Hematopoietic multipotent progenitor cell treated with erythropoietin and hydrocortisone succinate and interleukin-3 and kit ligand, for 15 days (in vitro differentiated cells): Measurements from ENCODE around the gene ARL14EPL.
"Not testable (repeated sequence)": the region's sequence is repeated elsewhere in the genome, so short reads cannot be mapped to it uniquely, and the experiment has no call there.

Source experiments
- DNase-seq: peaks from one replicate; pipeline ENCODE4 v3.0.0-alpha.2; 2015; ENCODE audit warnings: low spot score

ARL14EPL gene

DNA sequence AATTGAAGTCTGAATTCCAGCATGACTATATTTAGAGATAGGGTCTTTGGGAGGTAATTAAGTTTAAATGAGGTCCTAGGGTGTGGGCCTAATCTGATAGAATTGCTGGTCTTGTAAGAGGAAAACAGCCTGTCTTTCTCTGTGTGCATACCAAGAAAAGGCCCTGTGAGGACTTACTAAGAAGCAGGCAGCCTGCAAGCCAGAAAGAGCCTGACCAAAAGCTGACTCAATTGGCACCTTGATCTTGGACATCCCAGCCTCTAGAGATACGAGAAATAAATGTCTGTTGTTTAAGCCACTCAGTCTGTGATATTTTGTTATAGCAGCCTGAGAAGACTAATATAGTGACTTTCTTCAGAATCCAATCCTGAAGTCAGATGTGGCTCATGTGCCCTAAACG, 14.6 kb downstream of the ARL14EPL start:
- no peak for DNase-seq

DNA sequence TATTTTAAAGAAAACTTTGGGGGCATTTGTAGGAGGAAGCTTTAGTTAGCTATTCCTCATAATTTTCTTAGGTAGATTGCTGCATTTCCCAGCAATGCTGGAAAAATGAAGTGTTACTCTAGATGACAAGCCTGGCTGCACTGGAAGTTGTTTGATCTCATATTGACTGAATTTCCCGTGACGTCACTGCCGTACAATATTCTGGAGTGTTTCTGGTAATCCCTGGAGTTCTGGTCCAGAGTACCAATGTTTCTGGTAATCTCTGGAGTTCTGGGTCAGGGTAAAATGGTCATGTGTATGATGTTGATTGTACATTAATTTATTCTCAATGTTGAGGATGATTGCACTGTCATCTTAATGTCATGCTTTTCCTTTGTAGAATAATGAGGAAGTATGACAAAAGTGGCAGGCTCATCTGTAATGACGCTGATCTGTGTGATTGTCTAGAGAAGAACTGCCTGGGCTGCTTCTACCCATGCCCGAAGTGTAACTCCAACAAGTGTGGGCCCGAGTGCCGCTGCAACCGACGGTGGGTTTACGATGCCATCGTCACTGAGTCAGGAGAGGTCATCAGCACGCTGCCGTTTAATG, 26.2 kb downstream of the ARL14EPL start:
- no peak for DNase-seq

DNA sequence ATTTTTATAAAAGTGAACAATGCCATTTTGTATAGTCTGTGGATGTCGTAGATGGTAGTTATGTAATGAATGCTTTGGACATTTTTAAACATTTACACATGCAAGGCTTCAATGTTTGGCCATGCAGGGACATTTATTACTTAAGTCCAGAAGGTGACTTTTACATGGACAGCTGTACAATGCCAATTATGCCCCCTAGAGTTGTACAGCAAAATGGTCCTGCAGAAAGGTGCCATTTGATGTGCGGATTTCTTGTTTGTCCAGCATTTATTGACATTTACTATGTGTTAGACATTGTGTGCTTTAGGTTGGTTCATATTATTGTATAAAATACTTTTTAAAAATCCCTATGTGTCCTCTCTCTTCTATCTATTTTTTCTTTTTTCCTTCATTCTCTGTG, 30.1 kb downstream of the ARL14EPL start:
- DNase-seq = no peak

DNA sequence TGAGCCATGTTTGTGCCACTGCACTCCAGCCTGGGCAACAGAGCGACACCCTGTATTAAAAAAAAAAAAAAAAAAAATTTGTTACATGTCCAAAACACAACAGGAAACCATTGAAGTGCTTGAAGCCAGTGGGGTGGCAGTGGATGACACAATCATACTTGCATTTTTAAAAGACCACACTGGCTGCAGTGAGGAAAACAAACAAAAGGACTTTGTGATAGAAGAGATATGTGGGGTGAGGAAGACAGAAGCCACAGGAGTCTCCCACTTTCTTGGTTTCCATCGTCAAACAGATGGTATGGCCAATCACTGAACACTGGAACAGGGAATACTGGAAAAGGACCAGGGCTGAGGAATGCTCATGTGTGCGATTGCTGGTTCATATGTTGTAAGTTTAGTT, 31.7 kb downstream of the ARL14EPL start:
- DNase-seq = no peak

- peak; percentile 59 for DNase-seq
These were observed 35.9 kb downstream of the ARL14EPL start for GRCh38 chr5:116068028-116068632.

DNA sequence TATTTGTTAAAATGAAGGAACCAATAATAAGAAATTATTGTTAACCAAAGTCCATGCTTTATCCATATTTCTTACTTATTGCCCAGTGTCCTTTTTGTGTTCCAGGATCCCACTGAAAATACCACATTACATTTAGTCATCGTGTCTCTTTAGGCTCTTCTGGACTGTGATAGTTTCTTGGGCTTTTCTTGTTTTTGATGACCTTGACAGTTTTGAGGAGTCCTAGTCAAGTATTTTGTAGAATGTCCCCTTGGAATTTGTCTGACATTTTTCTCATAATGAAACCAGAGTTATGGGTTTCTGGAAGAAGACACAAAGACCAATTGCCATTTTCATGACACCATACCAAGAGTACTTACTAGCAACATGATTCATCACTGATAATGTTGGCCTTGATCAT, 38.9 kb downstream of the ARL14EPL start:
- DNase-seq = no peak

DNA sequence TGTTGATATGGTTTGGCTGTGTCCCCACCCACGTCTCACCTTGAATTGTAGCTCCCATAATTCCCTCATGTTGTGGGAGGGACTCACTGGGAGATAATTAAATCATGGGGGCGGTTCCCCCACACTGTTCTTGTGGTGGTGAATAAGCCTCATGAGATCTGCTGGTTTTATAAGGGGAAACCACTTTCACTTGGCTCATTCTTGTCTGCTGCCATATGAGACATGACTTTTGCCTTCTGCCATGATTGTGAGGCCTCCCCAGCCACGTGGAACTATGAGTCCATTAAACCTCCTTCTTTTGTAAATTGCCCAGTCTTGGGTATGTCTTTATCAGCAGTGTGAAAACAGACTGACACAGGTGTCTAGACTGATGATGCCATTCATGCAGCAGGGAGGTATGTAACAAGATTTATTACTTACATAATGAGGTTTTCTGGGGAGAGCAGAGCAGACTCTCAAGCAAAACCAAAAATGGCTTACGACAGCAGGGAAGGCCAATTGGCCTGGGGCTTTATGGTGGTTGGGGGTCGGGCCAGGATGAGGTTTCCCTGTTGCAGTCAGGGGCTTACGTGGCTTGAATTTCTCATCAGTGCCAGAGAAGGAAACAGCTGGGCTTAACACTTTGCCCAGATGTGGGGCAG, 43.0 kb downstream of the ARL14EPL start:
- no peak for DNase-seq

DNA sequence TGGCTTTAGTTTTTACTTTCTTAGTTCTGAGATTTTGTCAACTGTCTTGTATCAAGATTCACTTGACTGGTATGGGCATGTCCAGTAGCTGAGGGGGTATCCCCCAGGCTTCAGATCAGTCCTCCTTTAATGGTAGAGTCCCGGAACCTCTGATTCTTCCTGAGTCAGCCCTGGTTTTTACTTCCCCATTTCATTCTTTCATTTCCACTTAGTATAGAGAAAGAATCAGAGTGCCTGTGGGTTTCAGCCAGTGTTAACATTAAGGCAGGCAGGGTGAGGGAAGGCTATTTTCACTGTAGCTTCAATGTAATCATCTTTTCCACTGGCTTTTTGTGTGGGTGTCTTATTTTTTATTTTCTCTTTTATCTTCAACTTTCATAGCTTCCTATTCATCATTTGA, 44.2 kb downstream of the ARL14EPL start:
- DNase-seq = no peak

GRCh38 chr5:116078199-116078598, 45.9 kb downstream of the ARL14EPL start:
- no peak for DNase-seq

DNA sequence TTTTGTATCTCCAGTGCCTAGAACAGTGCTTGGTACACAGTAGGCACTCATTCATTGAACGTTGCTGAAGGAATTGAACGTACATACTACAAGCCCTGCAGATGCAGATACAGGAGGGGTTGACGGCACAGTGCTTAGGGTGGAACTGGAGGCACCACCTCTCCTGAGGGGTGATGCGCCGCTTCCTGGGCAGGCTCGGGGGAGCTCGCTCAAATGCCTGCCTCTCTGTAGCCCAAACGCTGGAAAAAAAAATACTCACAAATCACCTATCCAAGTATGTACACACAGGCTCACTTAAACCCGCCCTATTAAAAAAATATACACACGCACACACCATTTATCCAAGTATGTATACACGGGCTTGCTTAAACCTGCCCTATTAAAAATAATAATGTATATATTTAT, 52.0 kb downstream of the ARL14EPL start:
- DNase-seq = peak; percentile 2

- peak; percentile 63 for DNase-seq
These were observed 52.8 kb downstream of the ARL14EPL start, which contains the start of gene COMMD10 for GRCh38 chr5:116084871-116085715. TSS of gene COMMD10 (plus strand) at chr5:116085025.

DNA sequence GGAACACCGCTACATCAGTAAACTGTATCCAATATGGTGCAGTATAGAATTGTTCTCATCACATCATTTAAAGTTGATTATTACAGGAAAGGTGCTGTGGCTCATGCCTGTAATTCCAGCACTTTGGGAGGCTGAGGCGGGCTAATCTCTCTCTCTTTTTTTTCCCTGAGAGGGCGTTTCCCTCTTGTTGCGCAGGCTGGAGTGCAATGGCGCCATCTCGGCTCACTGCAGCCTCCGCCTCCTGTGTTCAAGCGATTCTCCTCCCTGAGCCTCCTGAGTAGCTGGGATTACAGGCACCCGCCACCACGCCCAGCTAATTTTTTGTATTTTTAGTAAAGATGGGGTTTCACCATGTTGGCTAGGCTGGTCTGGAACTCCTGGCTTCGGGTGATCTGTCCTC, 54.0 kb downstream of the ARL14EPL start:
- DNase-seq = not testable (repeated sequence)

DNA sequence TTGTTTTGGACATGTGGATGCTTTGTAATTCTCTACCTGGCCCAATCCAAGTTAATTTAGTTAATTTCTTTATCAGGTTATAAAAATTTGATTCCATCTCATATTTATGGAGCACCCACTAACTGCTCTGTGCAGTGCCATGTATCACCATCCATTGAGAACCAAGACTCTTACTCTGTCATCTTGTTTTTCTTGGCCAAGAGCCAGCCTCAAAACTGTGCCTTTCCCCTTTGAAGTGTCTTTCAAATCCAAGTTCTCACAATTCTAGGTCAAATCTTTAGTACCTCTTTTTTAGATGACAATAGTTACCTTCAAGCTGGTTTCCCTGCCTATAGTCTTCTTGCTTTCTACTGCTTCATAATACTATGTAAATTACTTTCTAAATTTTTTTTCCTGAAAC, 55.8 kb downstream of the ARL14EPL start:
- no peak for DNase-seq

GRCh38 chr5:116090302-116090701, 58.0 kb downstream of the ARL14EPL start:
- no peak for DNase-seq

GRCh38 chr5:116091416-116091815, 59.1 kb downstream of the ARL14EPL start:
- no peak for DNase-seq

- DNase-seq = no peak
These were observed 65.0 kb downstream of the ARL14EPL start for GRCh38 chr5:116097301-116097700.

DNA sequence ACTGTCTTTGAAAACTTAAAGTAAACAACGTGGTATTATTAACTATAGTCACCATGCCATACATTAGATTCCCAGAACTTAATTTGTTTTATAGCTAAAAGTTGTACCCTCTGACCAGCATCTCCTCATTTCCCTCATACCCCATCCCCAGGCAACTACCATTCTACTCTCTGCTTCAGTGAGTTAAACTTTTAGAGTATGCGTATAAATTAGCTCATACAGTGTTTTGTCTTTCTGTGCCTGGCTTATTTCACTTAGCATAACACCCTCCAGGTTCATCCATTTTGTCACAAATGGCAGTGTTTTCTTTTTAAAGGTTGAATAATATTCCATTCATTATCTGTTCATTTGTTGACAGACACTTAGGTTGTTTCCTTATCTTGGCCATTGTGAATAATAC, 66.7 kb downstream of the ARL14EPL start:
- no peak for DNase-seq

DNA sequence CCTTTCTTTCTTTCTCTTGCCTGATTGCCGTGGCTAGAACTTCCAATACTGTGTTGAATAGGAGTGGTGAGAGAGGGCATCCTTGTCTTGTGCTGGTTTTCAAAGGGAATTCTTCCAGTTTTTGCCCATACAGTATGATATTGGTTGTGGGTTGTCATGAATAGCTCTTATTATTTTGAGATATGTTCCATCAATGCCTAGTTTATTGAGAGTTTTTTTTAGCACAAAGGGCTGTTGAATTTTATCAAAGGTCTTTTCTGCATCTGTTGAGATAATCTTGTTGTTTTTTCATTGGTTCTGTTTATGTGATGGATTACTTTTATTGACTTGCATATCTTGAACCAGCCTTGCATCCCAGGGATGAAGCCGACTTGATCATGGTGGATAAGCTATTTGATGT, 72.7 kb downstream of the ARL14EPL start:
- not testable (repeated sequence) for DNase-seq
